Transverse colon (tissue), 3 donors: ENCODE measurements around the gene PRKCE.

Experiments
- POLR2A ChIP-seq: fragments of 450-650 bp; IDR thresholded peaks from one replicate; pipeline ENCODE4 v1.6.1; 2016; ENCODE audit warnings: antibody characterized with exemption, mild to moderate bottlenecking, moderate library complexity
- TF ChIP-seq, protein P1 (sequence below), 5 experiments: fragments of 200-600 bp in 3 of 5; fragments of 450-650 bp in 2 of 5; sonication (generic) in 3 of 5; IDR thresholded peaks; 1 replicate in 2 of 5; 2 replicates in 3 of 5; pipeline ENCODE4 v1.5.1; 2016 to 2017; ENCODE audit warnings: antibody characterized with exemption in 5 of 5, inconsistent platforms in 3 of 5, mild to moderate bottlenecking in 2 of 5, moderate library complexity in 1 of 5

DNA sequence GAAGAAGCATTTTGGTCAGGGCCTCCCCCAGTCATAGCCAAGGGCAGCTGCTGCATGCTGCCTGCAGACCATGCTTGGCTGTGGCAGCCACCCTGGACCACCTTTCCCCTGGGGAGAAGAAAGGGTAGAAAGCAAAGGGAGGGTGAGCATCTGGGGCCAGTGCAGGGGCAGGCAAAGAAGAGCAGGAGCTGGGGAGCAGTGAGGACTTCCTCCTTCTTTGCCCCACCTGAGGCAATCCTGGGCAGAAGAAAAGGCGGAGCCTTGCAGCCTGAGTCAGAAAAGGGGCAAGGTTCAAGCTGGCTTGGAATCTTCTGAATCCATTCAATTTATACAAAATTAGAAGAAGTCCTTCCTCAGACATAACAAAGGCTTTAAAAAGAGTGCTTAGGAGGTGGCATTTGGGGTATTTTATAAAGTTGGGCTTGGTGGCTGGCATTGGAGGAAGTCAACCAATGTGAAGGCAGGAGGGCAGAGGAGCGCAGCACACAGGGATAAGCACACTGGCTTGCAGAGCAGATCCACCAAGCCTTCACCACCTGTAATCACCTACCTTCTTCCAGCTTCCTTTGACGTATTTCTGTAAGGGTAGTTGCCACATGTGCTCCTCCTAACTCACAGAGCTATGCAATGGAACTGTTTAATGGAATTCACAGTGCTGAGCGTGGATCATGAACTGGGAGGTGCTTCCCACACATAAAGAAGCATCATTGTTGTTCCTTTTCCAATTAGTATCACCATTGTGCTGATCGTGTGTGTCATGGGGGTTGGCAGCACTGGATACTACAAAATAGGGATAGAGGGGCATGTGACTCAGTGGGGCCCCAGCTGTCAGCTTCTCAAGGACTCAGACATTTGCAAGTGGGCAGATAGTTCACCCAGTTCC is 491.3 kb downstream of the PRKCE start:
- TF ChIP-seq, protein P1, sequence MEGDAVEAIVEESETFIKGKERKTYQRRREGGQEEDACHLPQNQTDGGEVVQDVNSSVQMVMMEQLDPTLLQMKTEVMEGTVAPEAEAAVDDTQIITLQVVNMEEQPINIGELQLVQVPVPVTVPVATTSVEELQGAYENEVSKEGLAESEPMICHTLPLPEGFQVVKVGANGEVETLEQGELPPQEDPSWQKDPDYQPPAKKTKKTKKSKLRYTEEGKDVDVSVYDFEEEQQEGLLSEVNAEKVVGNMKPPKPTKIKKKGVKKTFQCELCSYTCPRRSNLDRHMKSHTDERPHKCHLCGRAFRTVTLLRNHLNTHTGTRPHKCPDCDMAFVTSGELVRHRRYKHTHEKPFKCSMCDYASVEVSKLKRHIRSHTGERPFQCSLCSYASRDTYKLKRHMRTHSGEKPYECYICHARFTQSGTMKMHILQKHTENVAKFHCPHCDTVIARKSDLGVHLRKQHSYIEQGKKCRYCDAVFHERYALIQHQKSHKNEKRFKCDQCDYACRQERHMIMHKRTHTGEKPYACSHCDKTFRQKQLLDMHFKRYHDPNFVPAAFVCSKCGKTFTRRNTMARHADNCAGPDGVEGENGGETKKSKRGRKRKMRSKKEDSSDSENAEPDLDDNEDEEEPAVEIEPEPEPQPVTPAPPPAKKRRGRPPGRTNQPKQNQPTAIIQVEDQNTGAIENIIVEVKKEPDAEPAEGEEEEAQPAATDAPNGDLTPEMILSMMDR (IDR thresholded peaks at IDR 0.05) = no peak
- TF ChIP-seq POLR2A = no peak
